Prostate gland (tissue), 2 donors: Measurements from ENCODE around the gene CST11.

ENCODE experiments used
- CTCF ChIP-seq, 4 experiments: fragments of 200-600 bp in 2 of 4; fragments of 450-650 bp in 2 of 4; sonication (generic) in 2 of 4; IDR thresholded peaks; 1 replicate in 3 of 4; 2 replicates in 1 of 4; pipeline ENCODE4 v1.5.1; 2016 to 2019; ENCODE audit warnings: antibody characterized with exemption in 4 of 4, mild to moderate bottlenecking in 2 of 4, moderate library complexity in 2 of 4
- POLR2A ChIP-seq: fragments of 450-650 bp; IDR thresholded peaks from one replicate; pipeline ENCODE4 v1.6.1; 2016; ENCODE audit warnings: antibody characterized with exemption, mild to moderate bottlenecking
- POLR2AphosphoS5 ChIP-seq: sonication (generic); formaldehyde crosslinking; IDR thresholded peaks from one replicate; pipeline ENCODE4 v1.6.1; 2017; ENCODE audit warnings: antibody characterized with exemption

- TF ChIP-seq CTCF (IDR thresholded peaks at IDR 0.05) (no peak), POLR2A (no peak), POLR2AphosphoS5 (no peak)
Observed at GRCh38 chr20:23440004-23440403, 12.7 kb downstream of the CST11 start.
